Measurements from ENCODE around the gene ANKRD40CL. TPM values are rescaled to one million over a fixed set of nuclear protein-coding genes. Genes with fewer than 3 reads are reported as not detected.
A peak's percentile ranks its signal among the peaks of the same experiment; 100 is the strongest.

The ANKRD40CL gene
- polyA plus RNA-seq, 4 donors, result 39.0 to 298 (median 149) TPM

DNA sequence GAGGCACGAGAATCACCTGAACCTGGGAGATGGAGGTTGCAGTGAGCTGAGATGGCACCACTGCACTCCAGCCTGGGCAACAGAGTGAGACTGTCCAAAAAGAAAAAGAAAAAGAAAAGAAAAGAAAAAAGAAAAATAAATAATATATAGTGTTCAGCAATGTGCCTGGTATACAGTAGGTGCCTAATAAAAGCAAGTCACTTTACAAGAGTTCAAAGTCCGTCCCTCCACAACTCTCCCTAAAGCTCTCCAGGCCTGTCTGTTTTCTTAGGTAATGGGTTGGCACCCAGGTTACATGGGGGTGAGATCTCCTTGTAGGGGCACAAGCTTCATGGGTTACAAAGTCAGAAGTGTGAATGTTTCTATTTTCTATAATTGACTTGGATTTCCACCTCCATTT, 16.6 kb upstream of the ANKRD40CL start:
- Histone ChIP-seq H3K4me3 (ENCODE audit: low read depth in 1 of 3, low read length in 3 of 3) (no peak overlapping the region), H3K27ac (ENCODE audit: low read depth in 1 of 3, low read length in 2 of 3) (no peak overlapping the region), H3K9me3 (ENCODE audit: control insufficient read depth in 2 of 2, insufficient read depth in 1 of 2, low read depth in 1 of 2, low read length in 1 of 2) (no peaks in the 10 kb centered on the region), H3K36me3 (ENCODE audit: control insufficient read depth in 3 of 3, insufficient read depth in 2 of 3, low read depth in 1 of 3, low read length in 3 of 3) (no peaks in the 10 kb centered on the region), H3K4me1 (ENCODE audit: control insufficient read depth in 3 of 3, insufficient read depth in 2 of 3, low read depth in 1 of 3, low read length in 2 of 3) (no peaks in the 10 kb centered on the region), H3K27me3 (ENCODE audit: control insufficient read depth in 3 of 3, insufficient read depth in 3 of 3, low read length in 3 of 3) (peaks cover 0 to 5% (median 0%) of the 10 kb centered on the region in 3 donors)
- WGBS, 3 donors, result 85 to 96% (median 89%) methylated on average over 2 of the region's 2 CpGs
- FAIRE-seq, result no peak
- DNase-seq, result no peak

DNA sequence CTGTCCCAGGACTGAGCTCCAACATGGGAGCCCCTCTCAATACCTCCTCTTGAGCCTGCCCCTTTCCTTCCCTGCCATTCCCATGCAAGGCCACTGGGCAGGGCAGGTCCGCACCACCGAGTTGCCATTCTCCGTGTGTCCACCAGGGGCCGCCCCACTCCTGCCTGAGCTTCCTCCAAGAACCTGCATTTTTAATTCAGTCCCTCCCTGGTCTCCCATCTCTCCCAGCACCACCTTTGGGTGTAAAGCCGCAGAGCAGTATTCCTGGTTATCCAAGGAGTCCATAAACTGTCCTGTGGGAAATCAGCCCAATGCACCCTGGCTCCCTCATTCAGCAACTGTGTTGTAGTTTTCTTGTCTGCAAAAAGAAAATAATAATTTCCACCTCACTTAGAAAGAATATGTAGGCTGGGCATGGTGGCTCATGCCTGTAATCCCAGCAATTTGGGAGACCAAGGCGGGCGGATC, 15.9 kb upstream of the ANKRD40CL start:
- Histone ChIP-seq H3K4me3 (ENCODE audit: low read depth in 1 of 3, low read length in 3 of 3) (no peak overlapping the region), H3K27me3 (ENCODE audit: control insufficient read depth in 3 of 3, insufficient read depth in 3 of 3, low read length in 3 of 3) (peaks cover 0 to 5% (median 0%) of the 10 kb centered on the region in 3 donors), H3K4me1 (ENCODE audit: control insufficient read depth in 3 of 3, insufficient read depth in 2 of 3, low read depth in 1 of 3, low read length in 2 of 3) (no peaks in the 10 kb centered on the region), H3K27ac (ENCODE audit: low read depth in 1 of 3, low read length in 2 of 3) (no peak overlapping the region), H3K36me3 (ENCODE audit: control insufficient read depth in 3 of 3, insufficient read depth in 2 of 3, low read depth in 1 of 3, low read length in 3 of 3) (no peaks in the 10 kb centered on the region), H3K9me3 (ENCODE audit: control insufficient read depth in 2 of 2, insufficient read depth in 1 of 2, low read depth in 1 of 2, low read length in 1 of 2) (no peaks in the 10 kb centered on the region)
- FAIRE-seq, result no peak
- whole genome bisulfite sequencing, 3 donors, result 18 to 24% (median 19%) methylated on average over 7 of the region's 7 CpGs
- DNase-seq, result peak; percentile 80 to 92

DNA sequence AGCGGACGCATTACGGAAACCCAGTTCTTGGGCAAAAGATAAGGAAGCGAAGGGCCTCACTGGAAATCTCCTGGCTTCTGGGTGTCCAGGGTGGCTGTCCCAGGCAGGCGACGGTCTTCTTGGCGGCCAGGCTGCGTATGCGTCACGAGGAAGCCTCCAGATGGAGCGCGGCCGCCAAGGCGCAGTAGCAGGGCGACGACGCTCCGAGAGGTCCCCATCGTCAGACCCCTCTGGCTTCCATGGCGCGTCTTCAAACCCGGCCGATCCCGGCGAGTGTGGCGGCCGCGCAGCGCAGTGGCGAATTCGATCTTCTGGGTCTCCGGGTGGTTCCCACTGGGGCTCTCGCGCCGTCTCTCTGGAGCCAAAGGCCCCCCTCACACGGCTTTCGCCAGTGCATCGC, 13.8 kb upstream of the ANKRD40CL start:
- WGBS, 3 donors, result 53 to 79% (median 61%) methylated on average over 38 of the region's 38 CpGs
- no peak for DNase-seq
- H3K4me3 ChIP-seq (ENCODE audit: low read depth in 1 of 3, low read length in 3 of 3), result peak overlapping the region in 1 of 3 donors; percentile 23
- no peak overlapping the region for H3K27ac ChIP-seq (ENCODE audit: low read depth in 1 of 3, low read length in 2 of 3)
- H3K36me3 ChIP-seq (ENCODE audit: control insufficient read depth in 3 of 3, insufficient read depth in 2 of 3, low read depth in 1 of 3, low read length in 3 of 3), result no peaks in the 10 kb centered on the region
- H3K27me3 ChIP-seq (ENCODE audit: control insufficient read depth in 3 of 3, insufficient read depth in 3 of 3, low read length in 3 of 3), result peaks cover 0 to 5% (median 0%) of the 10 kb centered on the region in 3 donors
- no peaks in the 10 kb centered on the region for H3K4me1 ChIP-seq (ENCODE audit: control insufficient read depth in 3 of 3, insufficient read depth in 2 of 3, low read depth in 1 of 3, low read length in 2 of 3)
- FAIRE-seq, result no peak
- no peaks in the 10 kb centered on the region for H3K9me3 ChIP-seq (ENCODE audit: control insufficient read depth in 2 of 2, insufficient read depth in 1 of 2, low read depth in 1 of 2, low read length in 1 of 2)

GRCh38 chr17:50779747-50780353, 12.5 kb upstream of the ANKRD40CL start:
- DNase-seq (peak in 1 of 2 donors; percentile 24), FAIRE-seq (no peak)
- H3K4me1 ChIP-seq (ENCODE audit: control insufficient read depth in 3 of 3, insufficient read depth in 2 of 3, low read depth in 1 of 3, low read length in 2 of 3), result no peaks in the 10 kb centered on the region
- no peak overlapping the region for H3K4me3 ChIP-seq (ENCODE audit: low read depth in 1 of 3, low read length in 3 of 3)
- peaks cover 0 to 5% (median 0%) of the 10 kb centered on the region in 3 donors for H3K27me3 ChIP-seq (ENCODE audit: control insufficient read depth in 3 of 3, insufficient read depth in 3 of 3, low read length in 3 of 3)
- WGBS, 3 donors, result 78 to 92% (median 79%) methylated on average over 9 of the region's 9 CpGs
- no peaks in the 10 kb centered on the region for H3K36me3 ChIP-seq (ENCODE audit: control insufficient read depth in 3 of 3, insufficient read depth in 2 of 3, low read depth in 1 of 3, low read length in 3 of 3)
- H3K27ac ChIP-seq (ENCODE audit: low read depth in 1 of 3, low read length in 2 of 3), result no peak overlapping the region
- H3K9me3 ChIP-seq (ENCODE audit: control insufficient read depth in 2 of 2, insufficient read depth in 1 of 2, low read depth in 1 of 2, low read length in 1 of 2), result no peaks in the 10 kb centered on the region

- H3K36me3 ChIP-seq (ENCODE audit: control insufficient read depth in 3 of 3, insufficient read depth in 2 of 3, low read depth in 1 of 3, low read length in 3 of 3), result no peaks in the 10 kb centered on the region
- H3K4me1 ChIP-seq (ENCODE audit: control insufficient read depth in 3 of 3, insufficient read depth in 2 of 3, low read depth in 1 of 3, low read length in 2 of 3), result no peaks in the 10 kb centered on the region
- no peak overlapping the region for H3K27ac ChIP-seq (ENCODE audit: low read depth in 1 of 3, low read length in 2 of 3)
- no peak overlapping the region for H3K4me3 ChIP-seq (ENCODE audit: low read depth in 1 of 3, low read length in 3 of 3)
- DNase-seq (no peak), FAIRE-seq (no peak)
- no peaks in the 10 kb centered on the region for H3K9me3 ChIP-seq (ENCODE audit: control insufficient read depth in 2 of 2, insufficient read depth in 1 of 2, low read depth in 1 of 2, low read length in 1 of 2)
- WGBS, 3 donors, result 75 to 82% (median 81%) methylated on average over 4 of the region's 4 CpGs
- peaks cover 0 to 5% (median 0%) of the 10 kb centered on the region in 3 donors for H3K27me3 ChIP-seq (ENCODE audit: control insufficient read depth in 3 of 3, insufficient read depth in 3 of 3, low read length in 3 of 3)
Measured at GRCh38 chr17:50778988-50779387, 11.7 kb upstream of the ANKRD40CL start.

DNA sequence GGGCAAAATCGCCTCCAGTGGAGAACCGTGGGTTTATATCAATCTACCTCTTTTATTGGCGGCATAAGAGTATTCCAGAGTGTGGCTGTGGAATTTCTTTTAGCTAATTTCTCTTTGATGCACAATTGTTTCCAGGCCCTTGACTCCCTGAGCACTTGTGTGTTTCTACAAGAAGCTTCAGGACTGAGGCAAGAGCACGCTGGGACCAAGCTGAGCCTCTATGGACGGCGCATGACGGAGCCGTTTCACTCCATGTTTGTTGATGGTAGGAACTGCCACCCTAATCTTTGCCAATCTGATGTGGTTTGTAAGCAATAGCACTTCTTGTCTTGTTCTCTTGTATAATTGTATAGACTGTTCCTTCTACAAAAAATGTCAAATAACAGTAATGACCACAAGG, 11.2 kb upstream of the ANKRD40CL start:
- DNase-seq (no peak), FAIRE-seq (no peak)
- Histone ChIP-seq H3K27ac (ENCODE audit: low read depth in 1 of 3, low read length in 2 of 3) (no peak overlapping the region), H3K36me3 (ENCODE audit: control insufficient read depth in 3 of 3, insufficient read depth in 2 of 3, low read depth in 1 of 3, low read length in 3 of 3) (no peaks in the 10 kb centered on the region), H3K4me1 (ENCODE audit: control insufficient read depth in 3 of 3, insufficient read depth in 2 of 3, low read depth in 1 of 3, low read length in 2 of 3) (no peaks in the 10 kb centered on the region), H3K4me3 (ENCODE audit: low read depth in 1 of 3, low read length in 3 of 3) (no peak overlapping the region), H3K27me3 (ENCODE audit: control insufficient read depth in 3 of 3, insufficient read depth in 3 of 3, low read length in 3 of 3) (peaks cover 0 to 5% (median 0%) of the 10 kb centered on the region in 3 donors), H3K9me3 (ENCODE audit: control insufficient read depth in 2 of 2, insufficient read depth in 1 of 2, low read depth in 1 of 2, low read length in 1 of 2) (no peaks in the 10 kb centered on the region)
- 88 to 91% (median 89%) methylated on average over 8 of the region's 8 CpGs for WGBS, 3 donors

GRCh38 chr17:50775926-50776325, 8.6 kb upstream of the ANKRD40CL start:
- Histone ChIP-seq H3K27ac (ENCODE audit: low read depth in 1 of 3, low read length in 2 of 3) (no peak overlapping the region), H3K36me3 (ENCODE audit: control insufficient read depth in 3 of 3, insufficient read depth in 2 of 3, low read depth in 1 of 3, low read length in 3 of 3) (no peaks in the 10 kb centered on the region), H3K4me1 (ENCODE audit: control insufficient read depth in 3 of 3, insufficient read depth in 2 of 3, low read depth in 1 of 3, low read length in 2 of 3) (no peaks in the 10 kb centered on the region), H3K27me3 (ENCODE audit: control insufficient read depth in 3 of 3, insufficient read depth in 3 of 3, low read length in 3 of 3) (peaks cover 0 to under 1% (median 0%) of the 10 kb centered on the region in 3 donors), H3K4me3 (ENCODE audit: low read depth in 1 of 3, low read length in 3 of 3) (no peak overlapping the region), H3K9me3 (ENCODE audit: control insufficient read depth in 2 of 2, insufficient read depth in 1 of 2, low read depth in 1 of 2, low read length in 1 of 2) (no peaks in the 10 kb centered on the region)
- WGBS, 3 donors, result 77 to 97% (median 97%) methylated on average over 3 of the region's 3 CpGs
- DNase-seq (no peak), FAIRE-seq (no peak)

GRCh38 chr17:50774225-50774803, 7.0 kb upstream of the ANKRD40CL start:
- DNase-seq (no peak), FAIRE-seq (no peak)
- Histone ChIP-seq H3K4me1 (ENCODE audit: control insufficient read depth in 3 of 3, insufficient read depth in 2 of 3, low read depth in 1 of 3, low read length in 2 of 3) (peaks cover 0 to under 1% (median 0%) of the 10 kb centered on the region in 3 donors), H3K27me3 (ENCODE audit: control insufficient read depth in 3 of 3, insufficient read depth in 3 of 3, low read length in 3 of 3) (no peaks in the 10 kb centered on the region), H3K4me3 (ENCODE audit: low read depth in 1 of 3, low read length in 3 of 3) (no peak overlapping the region), H3K9me3 (ENCODE audit: control insufficient read depth in 2 of 2, insufficient read depth in 1 of 2, low read depth in 1 of 2, low read length in 1 of 2) (no peaks in the 10 kb centered on the region), H3K27ac (ENCODE audit: low read depth in 1 of 3, low read length in 2 of 3) (no peak overlapping the region), H3K36me3 (ENCODE audit: control insufficient read depth in 3 of 3, insufficient read depth in 2 of 3, low read depth in 1 of 3, low read length in 3 of 3) (no peaks in the 10 kb centered on the region)
- 83 to 85% (median 83%) methylated on average over 7 of the region's 7 CpGs for WGBS, 3 donors
